IMR-90 (cell line): Measurements from ENCODE around the gene PRKD1. TPM values are rescaled to one million over a fixed set of nuclear protein-coding genes. Genes with fewer than 3 reads are reported as not detected.

Experiments
- ATAC-seq: fragments of 200-7000 bp; cut with Tn5 transposase; 2 replicates; pipeline ENCODE4 v1.9.1; 2020; ENCODE audit warnings: low read depth, mild to moderate bottlenecking, moderate library complexity
- BruUV-seq: library from RNA; stranded (reverse); fragments of 400-500 nt; replicated peaks from 2 replicates; lab custom pipeline; 2021; lab: Mats Ljungman, UMichigan
- CTCF ChIA-PET: fragments of 300-600 bp; formaldehyde crosslinking; extraction: SDS; loops from one replicate; lab custom pipeline; 2021; ENCODE audit warnings: antibody characterized with exemption; lab: Yijun Ruan, JAX
- POLR2A ChIA-PET: fragments of 300-600 bp; sonication (Branson Sonifier 250); formaldehyde crosslinking; loops from one replicate; lab custom pipeline; 2022; ENCODE audit warnings: antibody characterized with exemption; ENCODE audit not compliant: unreplicated experiment; lab: Charles Lee
- DNase-seq: peaks from one replicate; pipeline ENCODE4 v3.0.0; 2013
- H2AFZ ChIP-seq: replicated peaks from 2 replicates; pipeline ENCODE3; 2013; ENCODE audit warnings: low read length, mild to moderate bottlenecking; ENCODE audit not compliant: poor library complexity
- H2AK5ac ChIP-seq: 2 replicates; pipeline ENCODE4 v1.6.1; 2013; ENCODE audit warnings: low read depth, low read length, inconsistent platforms
- H2AK9ac ChIP-seq: replicated peaks from 2 replicates; pipeline ENCODE3; 2013; ENCODE audit warnings: mild to moderate bottlenecking, low read depth, low read length, moderate library complexity; ENCODE audit not compliant: poor library complexity
- H2BK120ac ChIP-seq: 2 replicates; pipeline ENCODE4 v1.6.1; 2013; ENCODE audit warnings: low read depth, low read length, inconsistent platforms
- H2BK15ac ChIP-seq: 3 replicates; pipeline ENCODE4 v1.6.1; 2013; ENCODE audit warnings: low read depth, low read length, inconsistent platforms
- H2BK20ac ChIP-seq: 2 replicates; pipeline ENCODE4 v1.6.1; 2013; ENCODE audit warnings: low read depth, mild to moderate bottlenecking, inconsistent platforms, low read length, moderate library complexity
- H2BK5ac ChIP-seq: 2 replicates; pipeline ENCODE4 v1.6.1; 2013; ENCODE audit warnings: mild to moderate bottlenecking, low read depth, low read length, inconsistent platforms; ENCODE audit not compliant: poor library complexity, severe bottlenecking
- H3K14ac ChIP-seq: replicated peaks from 2 replicates; pipeline ENCODE4 v1.6.1; 2013; ENCODE audit warnings: low read depth, low read length, inconsistent platforms
- H3K18ac ChIP-seq: 2 replicates; pipeline ENCODE4 v1.6.1; 2013; ENCODE audit warnings: low read depth, low read length, control low read depth
- H3K23ac ChIP-seq: 2 replicates; pipeline ENCODE4 v1.6.1; 2013; ENCODE audit warnings: low read depth, low read length, inconsistent platforms
- H3K27ac ChIP-seq: 2 replicates; pipeline ENCODE4 v1.5.1; 2013; ENCODE audit warnings: mild to moderate bottlenecking, control low read depth, low read length; ENCODE audit not compliant: insufficient read depth
- H3K27me3 ChIP-seq: 2 replicates; pipeline ENCODE4 v1.6.1; 2013; ENCODE audit warnings: low read length; ENCODE audit not compliant: control insufficient read depth, insufficient read depth
- H3K36me3 ChIP-seq: 2 replicates; pipeline ENCODE4 v1.6.1; 2013; ENCODE audit warnings: low read length, mixed read lengths; ENCODE audit not compliant: control insufficient read depth, insufficient read depth
- H3K4ac ChIP-seq: 2 replicates; pipeline ENCODE4 v1.6.1; 2013; ENCODE audit warnings: low read depth, low read length, inconsistent platforms
- H3K4me1 ChIP-seq: 2 replicates; pipeline ENCODE4 v1.6.1; 2013; ENCODE audit warnings: low read length, mixed read lengths; ENCODE audit not compliant: control insufficient read depth, insufficient read depth
- H3K4me2 ChIP-seq: 2 replicates; pipeline ENCODE4 v1.6.1; 2013; ENCODE audit warnings: low read depth, mild to moderate bottlenecking, control low read depth, low read length, moderate library complexity
- H3K4me3 ChIP-seq: 2 replicates; pipeline ENCODE4 v1.5.1; 2013; ENCODE audit warnings: low read depth, mild to moderate bottlenecking, control low read depth, low read length, moderate library complexity; ENCODE audit not compliant: insufficient read depth
- H3K56ac ChIP-seq: 2 replicates; pipeline ENCODE4 v1.6.1; 2013; ENCODE audit warnings: low read length, inconsistent platforms; ENCODE audit not compliant: insufficient read depth; ENCODE audit errors: extremely low read depth
- H3K79me1 ChIP-seq, 2 experiments: 2 replicates each; pipeline ENCODE4 v1.6.1; 2013; ENCODE audit warnings: low read length in 2 of 2, inconsistent platforms in 1 of 2, low read depth in 1 of 2
- H3K9ac ChIP-seq: 2 replicates; pipeline ENCODE4 v1.6.1; 2013; ENCODE audit warnings: low read depth, low read length, control low read depth
- H3K9me1 ChIP-seq: 2 replicates; pipeline ENCODE4 v1.6.1; 2013; ENCODE audit warnings: low read length, inconsistent platforms; ENCODE audit not compliant: insufficient read depth
- H3K9me3 ChIP-seq: 2 replicates; pipeline ENCODE4 v1.6.1; 2013; ENCODE audit warnings: low read length; ENCODE audit not compliant: control insufficient read depth, insufficient read depth
- H4K20me1 ChIP-seq: 2 replicates; pipeline ENCODE4 v1.6.1; 2013; ENCODE audit warnings: low read length, inconsistent platforms; ENCODE audit not compliant: insufficient read depth
- H4K5ac ChIP-seq: 2 replicates; pipeline ENCODE4 v1.6.1; 2013; ENCODE audit warnings: mild to moderate bottlenecking, low read depth, low read length, control low read depth
- H4K8ac ChIP-seq, 2 experiments: 2 replicates each; pipeline ENCODE4 v1.6.1; 2013; ENCODE audit warnings: low read depth in 2 of 2, low read length in 2 of 2, control low read depth in 1 of 2, inconsistent platforms in 1 of 2
- H4K91ac ChIP-seq: 2 replicates; pipeline ENCODE4 v1.6.1; 2013; ENCODE audit warnings: low read depth, low read length, inconsistent platforms; ENCODE audit not compliant: insufficient read depth
- NFE2L2 ChIP-seq: fragments of 150-350 bp; IDR thresholded peaks from 2 replicates; pipeline ENCODE4 v1.6.1; 2016; ENCODE audit warnings: low read depth, mild to moderate bottlenecking, low read length
- USF2 ChIP-seq: fragments of 150-350 bp; IDR thresholded peaks from 2 replicates; pipeline ENCODE4 v1.6.1; 2017; ENCODE audit warnings: mild to moderate bottlenecking, antibody characterized with exemption, low read length, low read depth
- WGBS, 2 experiments: methylation state at CpG; one replicate each; pipeline versions ENCODE4 v1.1.5 to v1.1.7; 2013; ENCODE audit warnings: missing lambda C conversion rate in 2 of 2; ENCODE audit not compliant: insufficient read length in 1 of 2; ENCODE audit errors: extremely low coverage in 2 of 2; 5-methylcytosine and 5-hydroxymethylcytosine counted together
- dilution Hi-C: fragments of 300-500 bp; cut with HindIII; formaldehyde crosslinking; loops from one replicate; pipeline ENCODE4 v1.14.3; 2018; ENCODE audit warnings: low sequenced_read_pairs; ENCODE audit not compliant: unreplicated experiment
- in situ Hi-C: fragments of 300-500 bp; cut with MboI; formaldehyde crosslinking; loops from 3 replicates; pipeline ENCODE4 v1.14.3; 2019; ENCODE audit warnings: low sequenced_read_pairs, inconsistent platforms, mixed read lengths
- intact Hi-C: fragments of 100-400 bp; cut with micrococcal nuclease; formaldehyde crosslinking; loops from 2 replicates; pipeline ENCODE4 v1.10.0; 2022
- polyA plus RNA-seq, 3 experiments: library from polyadenylated mRNA; depleted of rRNA; stranded (reverse); fragments of >200 nt; gene quantifications; 2 replicates each; pipeline ENCODE4 v1.2.3, GENCODE V29; 2012; ENCODE audit warnings: low replicate concordance in 1 of 3
- total RNA-seq: library from RNA; depleted of rRNA; stranded (reverse); fragments of >200 nt; gene quantifications from 2 replicates; pipeline ENCODE4 v1.2.3, GENCODE V29; 2012

PRKD1 gene
- total and polyA plus RNA-seq, 2 of the 4 experiments (the other 2 are of a cell fraction): 12.9 to 14.2 TPM

GRCh38 chr14:29788093-29788492 lies 139.6 kb downstream of the PRKD1 start:
- H3K4me2 ChIP-seq: no peak overlapping the region
- peaks cover 6 to 9% of the 10 kb centered on the region in 2 experiments; a peak in 3 of 4 replicates for H3K79me1 ChIP-seq
- ChIA-PET POLR2A (no interaction called here), CTCF (interaction anchor here (0.6 to 1.5 kb wide), 2 partner anchors 14 to 435 kb away, joined by 3 read pairs; no protein-coding TSS in a partner anchor)
- H3K27ac ChIP-seq: no peak overlapping the region
- no peak overlapping the region for H2BK15ac ChIP-seq
- ATAC-seq (no peak), DNase-seq (no peak)
- no peak overlapping the region for H2BK20ac ChIP-seq
- no peaks in the 10 kb centered on the region for H4K20me1 ChIP-seq
- H2AK5ac ChIP-seq: no peak overlapping the region
- BruUV-seq: no TSS peak
- H4K8ac ChIP-seq: no peak overlapping the region
- no peak overlapping the region for H3K18ac ChIP-seq
- H3K9ac ChIP-seq: no peak overlapping the region
- no peaks in the 10 kb centered on the region for H3K9me1 ChIP-seq
- H3K14ac ChIP-seq: no peak overlapping the region
- intact Hi-C loops (no loop called here), dilution Hi-C loops (no loop called here), in situ Hi-C loops (no loop called here)
- no peaks in the 10 kb centered on the region for H3K27me3 ChIP-seq
- H3K36me3 ChIP-seq: no peaks in the 10 kb centered on the region
- H4K91ac ChIP-seq: no peak overlapping the region
- TF ChIP-seq USF2 (no peak), NFE2L2 (peak; percentile 26; the same call in 1 of the 2 replicates)
- no peak overlapping the region for H2BK120ac ChIP-seq
- H3K56ac ChIP-seq: no peak overlapping the region
- H2AFZ ChIP-seq: no peak overlapping the region
- no peak overlapping the region for H3K4me3 ChIP-seq
- no peak overlapping the region for H4K5ac ChIP-seq
- H3K9me3 ChIP-seq: no peaks in the 10 kb centered on the region
- no peaks in the 10 kb centered on the region for H3K4me1 ChIP-seq
- no peak overlapping the region for H3K23ac ChIP-seq
- H2AK9ac ChIP-seq: no peak overlapping the region
- H3K4ac ChIP-seq: no peak overlapping the region
- no peak overlapping the region for H2BK5ac ChIP-seq
- no CpG with 5 or more reads among the region's 2 CpGs for WGBS, 2 experiments
